Activated T-cell treated with anti-CD3 and anti-CD28 coated beads, Interleukin-2, amount 50 U/mL, for 1 hour (primary cell): Measurements from ENCODE around the gene LSP1.

Experiments used
- DNase-seq: peaks from one replicate; pipeline ENCODE4 v3.0.0-alpha.2; 2020

LSP1 gene

GRCh38 chr11:1838077-1838425 is 14.8 kb upstream of the LSP1 start:
- no peak for DNase-seq

- no peak for DNase-seq
These were observed 14.3 kb upstream of the LSP1 start, which contains the start of gene TNNI2 for GRCh38 chr11:1838426-1839144. Gene TNNI2 (plus strand): TSS chr11:1838981. CDS start chr11:1839697, 716 bp downstream.

- DNase-seq: no peak
These were observed 13.5 kb upstream of the LSP1 start for GRCh38 chr11:1839204-1839923.

- DNase-seq: no peak
These were observed 12.7 kb upstream of the LSP1 start for GRCh38 chr11:1839924-1840779.

GRCh38 chr11:1840780-1841480 is 12.0 kb upstream of the LSP1 start:
- DNase-seq: no peak

- no peak for DNase-seq
These were observed 11.3 kb upstream of the LSP1 start for GRCh38 chr11:1841511-1842148.

GRCh38 chr11:1842149-1843097 is 10.5 kb upstream of the LSP1 start:
- DNase-seq: no peak

GRCh38 chr11:1843098-1843473 is 9.8 kb upstream of the LSP1 start:
- no peak for DNase-seq

- DNase-seq: no peak
These were observed 9.1 kb upstream of the LSP1 start for GRCh38 chr11:1843796-1844195.

- DNase-seq: peak; percentile 52
These were observed 8.4 kb upstream of the LSP1 start for GRCh38 chr11:1844221-1845094.

- DNase-seq: no peak
These were observed 7.8 kb upstream of the LSP1 start for GRCh38 chr11:1845095-1845429.

GRCh38 chr11:1845561-1846452 is 7.1 kb upstream of the LSP1 start:
- DNase-seq: no peak

- no peak for DNase-seq
These were observed 6.4 kb upstream of the LSP1 start for GRCh38 chr11:1846453-1846932.

- no peak for DNase-seq
These were observed 5.7 kb upstream of the LSP1 start for GRCh38 chr11:1847006-1847735.

- DNase-seq: no peak
These were observed 4.8 kb upstream of the LSP1 start for GRCh38 chr11:1847926-1848639.

GRCh38 chr11:1848640-1849430 is 4.0 kb upstream of the LSP1 start:
- DNase-seq: no peak
